B cell (primary cell): Measurements from ENCODE around the gene OR11H7. TPM values are rescaled to one million over a fixed set of nuclear protein-coding genes. Genes with fewer than 3 reads are reported as not detected.
"Not testable (repeated sequence)": the region's sequence is repeated elsewhere in the genome, so short reads cannot be mapped to it uniquely, and the experiment has no call there.

Experiments
- ATAC-seq: fragments of 200-7000 bp; cut with Tn5 transposase; one replicate; pipeline ENCODE4 v1.10.0; 2021; ENCODE audit warnings: low read depth, mild to moderate bottlenecking, moderate number of reproducible peaks, moderate library complexity
- CTCF ChIA-PET: fragments of 350-600 bp; sonication (Branson Sonifier 250); formaldehyde crosslinking; loops from one replicate; lab custom pipeline; 2021; ENCODE audit warnings: antibody characterized with exemption, inconsistent platforms; lab: Charles Lee
- POLR2A ChIA-PET: fragments of 350-600 bp; sonication (Branson Sonifier 250); formaldehyde crosslinking; loops from one replicate; lab custom pipeline; 2021; ENCODE audit warnings: antibody characterized with exemption; lab: Charles Lee
- DNase-seq: peaks from one replicate; pipeline ENCODE4 v3.0.0; 2013
- H2AFZ ChIP-seq: 2 replicates; pipeline ENCODE4 v1.6.1; 2012; ENCODE audit warnings: mild to moderate bottlenecking, low read depth, low read length; ENCODE audit not compliant: insufficient read depth, poor library complexity, severe bottlenecking
- H3K27ac ChIP-seq, 2 donors: 1 replicate in 1 of 2; 2 replicates in 1 of 2; pipeline ENCODE4 v1.5.1; 2012 to 2013; ENCODE audit warnings: low read length in 2 of 2, mild to moderate bottlenecking in 2 of 2, moderate library complexity in 1 of 2
- H3K27me3 ChIP-seq, 4 experiments: fragments of 200-600 bp in 1 of 4; sonication (generic) in 1 of 4; replicated peaks in 1 of 4; 1 replicate in 2 of 4; 2 replicates in 2 of 4; pipeline versions ENCODE4 v1.6.1 to v1.7.0; 2013 to 2016; ENCODE audit warnings: low read length in 3 of 4, mild to moderate bottlenecking in 2 of 4, mixed read lengths in 1 of 4, moderate library complexity in 1 of 4; ENCODE audit not compliant: insufficient read depth in 4 of 4, control insufficient read depth in 3 of 4; ENCODE audit errors: control extremely low read depth in 1 of 4
- H3K36me3 ChIP-seq, 2 experiments: replicated peaks in 1 of 2; 1 replicate in 1 of 2; 2 replicates in 1 of 2; pipeline versions ENCODE4 v1.6.1 to v1.7.1; 2013; ENCODE audit warnings: low read length in 1 of 2; ENCODE audit not compliant: insufficient read depth in 2 of 2, control insufficient read depth in 1 of 2; ENCODE audit errors: control extremely low read depth in 1 of 2, extremely low read depth in 1 of 2
- H3K4me1 ChIP-seq, 2 donors: fragments of 200-600 bp in 1 of 2; sonication (generic) in 1 of 2; 1 replicate in 1 of 2; 2 replicates in 1 of 2; pipeline versions ENCODE4 v1.5.1 to v1.6.1; 2013 to 2017; ENCODE audit warnings: low read length in 2 of 2; ENCODE audit not compliant: control insufficient read depth in 2 of 2, insufficient read depth in 2 of 2
- H3K4me2 ChIP-seq: replicated peaks from 2 replicates; pipeline ENCODE3; 2012; ENCODE audit warnings: mild to moderate bottlenecking, low read depth, low read length; ENCODE audit not compliant: poor library complexity, severe bottlenecking
- H3K4me3 ChIP-seq, 5 experiments: fragments of 200-600 bp in 1 of 5; sonication (generic) in 1 of 5; 1 replicate in 3 of 5; 2 replicates in 2 of 5; pipeline versions ENCODE4 v1.5.1 to v1.7.0; 2011 to 2016; ENCODE audit warnings: low read length in 4 of 5, mild to moderate bottlenecking in 4 of 5, low read depth in 2 of 5, control low read depth in 1 of 5, moderate library complexity in 1 of 5; ENCODE audit not compliant: insufficient read depth in 1 of 5; ENCODE audit errors: control extremely low read depth in 1 of 5, extremely low read depth in 1 of 5
- H3K79me2 ChIP-seq: fragments of 200-600 bp; sonication (generic); one replicate; pipeline ENCODE4 v1.6.0; 2016; ENCODE audit warnings: low read length; ENCODE audit not compliant: control insufficient read depth, insufficient read depth
- H3K9ac ChIP-seq: fragments of 200-600 bp; sonication (generic); 2 replicates; pipeline ENCODE4 v1.6.1; 2017; ENCODE audit warnings: mild to moderate bottlenecking, low read length, moderate library complexity
- H3K9me3 ChIP-seq, 3 donors: one replicate each; pipeline versions ENCODE4 v1.6.1 to v1.7.1; 2013; ENCODE audit warnings: low read length in 2 of 3; ENCODE audit not compliant: control insufficient read depth in 2 of 3, insufficient read depth in 1 of 3; ENCODE audit errors: control extremely low read depth in 1 of 3
- H4K20me1 ChIP-seq: 2 replicates; pipeline ENCODE4 v1.6.0; 2012; ENCODE audit warnings: mild to moderate bottlenecking, low read length; ENCODE audit not compliant: insufficient read depth, control insufficient read depth, poor library complexity, severe bottlenecking
- H3K27ac Mint-ChIP-seq: one replicate; pipeline ENCODE4 v1.8.0; 2021; ENCODE audit warnings: mixed read lengths
- H3K27me3 Mint-ChIP-seq: one replicate; pipeline ENCODE4 v1.8.0; 2021; ENCODE audit warnings: mixed read lengths
- H3K4me1 Mint-ChIP-seq: one replicate; pipeline ENCODE4 v1.8.0; 2021; ENCODE audit warnings: mixed read lengths
- H3K4me3 Mint-ChIP-seq: one replicate; pipeline ENCODE4 v1.8.0; 2021; ENCODE audit warnings: mixed read lengths
- H3K9me3 Mint-ChIP-seq: one replicate; pipeline ENCODE4 v1.8.0; 2022; ENCODE audit warnings: mixed read lengths; ENCODE audit not compliant: insufficient read depth
- CTCF ChIP-seq: fragments of 200-600 bp; IDR thresholded peaks from one replicate; pipeline ENCODE4 v1.8.0; 2022; ENCODE audit warnings: antibody characterized with exemption, mild to moderate bottlenecking
- EZH2 ChIP-seq: IDR thresholded peaks from 2 replicates; pipeline ENCODE4 v1.6.1; 2012; ENCODE audit warnings: borderline replicate concordance, low read depth, mild to moderate bottlenecking, moderate library complexity, low read length; ENCODE audit not compliant: insufficient read depth, poor library complexity, severe bottlenecking
- WGBS: methylation state at CpG from one replicate; pipeline ENCODE4 v1.1.5; 2013; ENCODE audit warnings: missing lambda C conversion rate; ENCODE audit not compliant: insufficient coverage; 5-methylcytosine and 5-hydroxymethylcytosine counted together
- intact Hi-C: fragments of 100-400 bp; cut with micrococcal nuclease; formaldehyde crosslinking; loops from one replicate; pipeline ENCODE4 v1.10.0; 2022
- polyA plus RNA-seq: library from polyadenylated mRNA; depleted of rRNA; stranded (reverse); fragments of >200 nt; gene quantifications from 2 replicates; pipeline ENCODE4 v1.2.3, GENCODE V29; 2012
- total RNA-seq, 2 donors: library from RNA; stranded (reverse); fragments of 120-200 nt in 1 of 2; gene quantifications; 1 replicate in 1 of 2; 2 replicates in 1 of 2; pipeline versions ENCODE4 v1.2.3 to v1.2.4, GENCODE V29; 2013 to 2022

Gene OR11H7
- total and polyA plus RNA-seq, 2 donors (not counting 1 experiment from before 2014, with no cell fraction given), result not detected

GRCh38 chr14:20278414-20278813 is 49.6 kb downstream of the OR11H7 start:
- H3K4me2 ChIP-seq, result no peak overlapping the region
- H3K36me3 ChIP-seq, result peaks cover 0 to 3% of the 10 kb centered on the region in 2 experiments
- no peaks in the 10 kb centered on the region for H3K79me2 ChIP-seq
- ChIA-PET CTCF (no interaction called here), POLR2A (no interaction called here)
- H3K4me3 ChIP-seq, result no peak overlapping the region
- intact Hi-C loops, result no loop called here
- no peak overlapping the region for H3K27ac Mint-ChIP-seq
- peaks cover 10% of the 10 kb centered on the region for H3K9me3 Mint-ChIP-seq
- peaks cover 16% of the 10 kb centered on the region for H3K4me1 Mint-ChIP-seq
- H3K27me3 Mint-ChIP-seq, result no peaks in the 10 kb centered on the region
- TF ChIP-seq CTCF, result no peak
- TF ChIP-seq EZH2, result no peak
- peaks cover 0 to 7% of the 10 kb centered on the region in 2 donors for H3K4me1 ChIP-seq
- H3K9ac ChIP-seq, result no peak overlapping the region
- no peak overlapping the region for H3K4me3 Mint-ChIP-seq
- no peaks in the 10 kb centered on the region for H3K27me3 ChIP-seq
- DNase-seq (no peak), ATAC-seq (no peak)
- peaks cover 0 to 9% (median 7%) of the 10 kb centered on the region in 3 donors for H3K9me3 ChIP-seq
- no peak overlapping the region for H3K27ac ChIP-seq
- WGBS, result 40% methylated on average over 1 of the region's 1 CpG
- H2AFZ ChIP-seq, result no peak overlapping the region
- H4K20me1 ChIP-seq, result no peaks in the 10 kb centered on the region

GRCh38 chr14:20280265-20280664 is 51.5 kb downstream of the OR11H7 start:
- H3K27ac ChIP-seq, DNase-seq, H3K4me1 ChIP-seq, H3K27ac Mint-ChIP-seq, H3K27me3 ChIP-seq, H2AFZ ChIP-seq, H3K4me2 ChIP-seq, H3K27me3 Mint-ChIP-seq, intact Hi-C loops, H3K36me3 ChIP-seq, POLR2A ChIA-PET, H3K9me3 ChIP-seq, H3K4me3 ChIP-seq, CTCF ChIA-PET, H3K9me3 Mint-ChIP-seq, H4K20me1 ChIP-seq, ATAC-seq, H3K9ac ChIP-seq, H3K79me2 ChIP-seq, H3K4me3 Mint-ChIP-seq: not testable (repeated sequence)
- peaks cover 16% of the 10 kb centered on the region for H3K4me1 Mint-ChIP-seq
- 93% methylated on average over 6 of the region's 7 CpGs for WGBS

Other genes with a start within 250 kb of the OR11H7 start
- gene OR4Q2, start 226.8 kb upstream of the OR11H7 start, total RNA-seq, result not detected in 2 replicates
- not detected in 2 replicates for gene OR4Q2, start 226.8 kb upstream of the OR11H7 start, polyA plus RNA-seq
- gene OR4K14, start 209.7 kb upstream of the OR11H7 start, total RNA-seq, result not detected in 2 replicates
- gene OR4K14, start 209.7 kb upstream of the OR11H7 start, polyA plus RNA-seq, result not detected in 2 replicates
- gene OR4K13, start 192.9 kb upstream of the OR11H7 start, total RNA-seq, result not detected in 2 replicates
- not detected in 2 replicates for gene OR4K13, start 192.9 kb upstream of the OR11H7 start, polyA plus RNA-seq
- not detected in 2 replicates for gene OR4L1, start 168.9 kb upstream of the OR11H7 start, total RNA-seq
- gene OR4L1, start 168.9 kb upstream of the OR11H7 start, polyA plus RNA-seq, result not detected in 2 replicates
- gene OR4K17, start 118.2 kb upstream of the OR11H7 start, total RNA-seq, result not detected in 2 replicates
- not detected in 2 replicates for gene OR4K17, start 118.2 kb upstream of the OR11H7 start, polyA plus RNA-seq
- not detected in 2 replicates for gene OR4N5, start 90.2 kb upstream of the OR11H7 start, total RNA-seq
- not detected in 2 replicates for gene OR4N5, start 90.2 kb upstream of the OR11H7 start, polyA plus RNA-seq
- gene OR11G2, start 38.1 kb upstream of the OR11H7 start, total RNA-seq, result not detected in 2 replicates
- gene OR11G2, start 38.1 kb upstream of the OR11H7 start, polyA plus RNA-seq, result not detected in 2 replicates
- not detected in 2 replicates for gene OR11H6, start 5.3 kb upstream of the OR11H7 start, total RNA-seq
- gene OR11H6, start 5.3 kb upstream of the OR11H7 start, polyA plus RNA-seq, result not detected in 2 replicates
- gene OR11H4, start 10.3 kb downstream of the OR11H7 start, total RNA-seq, result not detected in 2 replicates
- gene OR11H4, start 10.3 kb downstream of the OR11H7 start, polyA plus RNA-seq, result not detected in 2 replicates
- gene TTC5, start 77.0 kb downstream of the OR11H7 start, total RNA-seq, result 37.5 and 38.8 TPM in 2 replicates
- 6.9 and 8.2 TPM in 2 replicates for gene TTC5, start 77.0 kb downstream of the OR11H7 start, polyA plus RNA-seq
- gene CCNB1IP1, start 104.3 kb downstream of the OR11H7 start, total RNA-seq, result 24.7 and 26.0 TPM in 2 replicates
- 48.8 and 56.4 TPM in 2 replicates for gene CCNB1IP1, start 104.3 kb downstream of the OR11H7 start, polyA plus RNA-seq
- 17.4 and 22.4 TPM in 2 replicates for gene PARP2, start 114.7 kb downstream of the OR11H7 start, total RNA-seq
- 17.0 and 19.8 TPM in 2 replicates for gene PARP2, start 114.7 kb downstream of the OR11H7 start, polyA plus RNA-seq
- 123 and 143 TPM in 2 replicates for gene TEP1, start 184.5 kb downstream of the OR11H7 start, total RNA-seq
- 67.3 and 69.9 TPM in 2 replicates for gene TEP1, start 184.5 kb downstream of the OR11H7 start, polyA plus RNA-seq
- gene KLHL33, start 207.2 kb downstream of the OR11H7 start, total RNA-seq, result 0.20 and 0.27 TPM in 2 replicates
- 0.25 and 0.36 TPM in 2 replicates for gene KLHL33, start 207.2 kb downstream of the OR11H7 start, polyA plus RNA-seq
- gene OSGEP, start 225.8 kb downstream of the OR11H7 start, total RNA-seq, result 115 and 117 TPM in 2 replicates
- gene OSGEP, start 225.8 kb downstream of the OR11H7 start, polyA plus RNA-seq, result 156 and 274 TPM in 2 replicates
- 103 and 111 TPM in 2 replicates for gene APEX1, start 226.2 kb downstream of the OR11H7 start, total RNA-seq
- gene APEX1, start 226.2 kb downstream of the OR11H7 start, polyA plus RNA-seq, result 169 and 251 TPM in 2 replicates
- 97.5 and 101 TPM in 2 replicates for gene PIP4P1, start 232.5 kb downstream of the OR11H7 start, total RNA-seq
- 183 and 284 TPM in 2 replicates for gene PIP4P1, start 232.5 kb downstream of the OR11H7 start, polyA plus RNA-seq
- gene PNP, start 240.4 kb downstream of the OR11H7 start, total RNA-seq, result 38.9 and 42.0 TPM in 2 replicates
- gene PNP, start 240.4 kb downstream of the OR11H7 start, polyA plus RNA-seq, result 93.0 and 119 TPM in 2 replicates